Measurements from ENCODE around the gene CHCHD6. TPM values are rescaled to one million over a fixed set of nuclear protein-coding genes. Genes with fewer than 3 reads are reported as not detected.

Gene CHCHD6
- total and polyA plus RNA-seq, 2 donors (not counting 3 experiments of a cell fraction or from before 2014, with no cell fraction given) = 8.4 to 10.1 TPM

DNA sequence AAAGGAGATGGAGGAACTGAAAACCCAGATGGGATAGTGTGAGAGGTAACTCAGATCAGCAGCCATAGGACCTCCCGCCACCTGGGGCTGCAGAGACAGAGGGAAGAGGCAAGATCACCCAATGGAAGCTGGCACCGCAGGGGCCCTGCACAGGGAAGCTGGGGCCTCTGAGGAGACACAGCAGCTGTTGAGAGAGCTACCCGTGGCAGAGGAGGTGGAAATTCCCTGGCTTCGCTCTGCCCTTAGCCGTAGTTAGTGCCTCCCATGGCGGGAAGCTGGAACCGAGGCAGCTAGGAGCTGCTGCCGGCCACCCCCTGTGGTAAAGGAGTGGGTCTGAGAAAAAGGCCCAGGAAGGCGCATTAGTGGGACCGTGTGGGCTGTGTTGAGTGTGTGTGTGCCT is 260.9 kb downstream of the CHCHD6 start:
- dilution Hi-C loops (cut with MboI; ENCODE audit: extremely low pct_ligation_motif_present, low sequenced_read_pairs) (no loop called here), intact Hi-C loops (cut with micrococcal nuclease) (no loop called here)
- Histone ChIP-seq H3K9me1 (replicated peaks; ENCODE audit: control insufficient read depth, extremely low read depth, insufficient read depth, low read length) (no peaks in the 10 kb centered on the region), H3K27me3 (ENCODE audit: control insufficient read depth in 2 of 2, insufficient read depth in 2 of 2, low read length in 2 of 2) (peaks cover 2 to 13% of the 10 kb centered on the region in 2 experiments), H4K20me1 (replicated peaks; ENCODE audit: control insufficient read depth, extremely low read depth, insufficient read depth, low read length) (no peaks in the 10 kb centered on the region), H3K9ac (replicated peaks; ENCODE audit: extremely low read depth, insufficient read depth, low read length) (no peak overlapping the region), H3K36me3 (ENCODE audit: control insufficient read depth in 2 of 2, extremely low read depth in 1 of 2, insufficient read depth in 2 of 2, low read length in 2 of 2) (no peaks in the 10 kb centered on the region), H3K27ac (ENCODE audit: insufficient read depth, low read depth, low read length) (no peak overlapping the region), H3K79me2 (ENCODE audit: control insufficient read depth, insufficient read depth, low read length) (no peaks in the 10 kb centered on the region), H3K9me3 (replicated peaks; ENCODE audit: control insufficient read depth, insufficient read depth, low read length) (no peaks in the 10 kb centered on the region), H3K4me2 (ENCODE audit: insufficient read depth, low read length) (no peak overlapping the region), H3K4me3 (replicated peaks in 1 of 3; ENCODE audit: insufficient read depth in 1 of 3, low read depth in 1 of 3, low read length in 3 of 3) (no peak overlapping the region), H2AFZ (ENCODE audit: low read depth, low read length) (no peak overlapping the region), H3K4me1 (ENCODE audit: control insufficient read depth, extremely low read depth, insufficient read depth, low read length) (peaks cover 4% of the 10 kb centered on the region)
- DNase-seq (ENCODE audit: low read depth, low spot score) (no peak), FAIRE-seq (no peak)
- no TSS peak for BruUV-seq (replicated peaks)
- POLR2A ChIA-PET = no interaction called here
- CTCF ChIA-PET = no interaction called here
- TF ChIP-seq MYC (IDR thresholded peaks at IDR 0.05; ENCODE audit: low read depth, low read length) (no peak), POLR2AphosphoS5 (IDR thresholded peaks at IDR 0.05; ENCODE audit: insufficient read depth, low read depth, low read length) (no peak), JUN (IDR thresholded peaks at IDR 0.05; ENCODE audit: borderline replicate concordance, insufficient read depth, insufficient read length, low read depth) (no peak), POLR2A (IDR thresholded peaks at IDR 0.05; ENCODE audit: low read depth, low read length) (no peak), GATA2 (IDR thresholded peaks at IDR 0.05; ENCODE audit: insufficient read depth, insufficient read length, low read depth, low read length) (no peak), EZH2 (IDR thresholded peaks at IDR 0.05; ENCODE audit: borderline replicate concordance, low read depth, low read length, severe bottlenecking) (no peak)
- TF ChIP-seq, protein P1, sequence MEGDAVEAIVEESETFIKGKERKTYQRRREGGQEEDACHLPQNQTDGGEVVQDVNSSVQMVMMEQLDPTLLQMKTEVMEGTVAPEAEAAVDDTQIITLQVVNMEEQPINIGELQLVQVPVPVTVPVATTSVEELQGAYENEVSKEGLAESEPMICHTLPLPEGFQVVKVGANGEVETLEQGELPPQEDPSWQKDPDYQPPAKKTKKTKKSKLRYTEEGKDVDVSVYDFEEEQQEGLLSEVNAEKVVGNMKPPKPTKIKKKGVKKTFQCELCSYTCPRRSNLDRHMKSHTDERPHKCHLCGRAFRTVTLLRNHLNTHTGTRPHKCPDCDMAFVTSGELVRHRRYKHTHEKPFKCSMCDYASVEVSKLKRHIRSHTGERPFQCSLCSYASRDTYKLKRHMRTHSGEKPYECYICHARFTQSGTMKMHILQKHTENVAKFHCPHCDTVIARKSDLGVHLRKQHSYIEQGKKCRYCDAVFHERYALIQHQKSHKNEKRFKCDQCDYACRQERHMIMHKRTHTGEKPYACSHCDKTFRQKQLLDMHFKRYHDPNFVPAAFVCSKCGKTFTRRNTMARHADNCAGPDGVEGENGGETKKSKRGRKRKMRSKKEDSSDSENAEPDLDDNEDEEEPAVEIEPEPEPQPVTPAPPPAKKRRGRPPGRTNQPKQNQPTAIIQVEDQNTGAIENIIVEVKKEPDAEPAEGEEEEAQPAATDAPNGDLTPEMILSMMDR (IDR thresholded peaks at IDR 0.05; ENCODE audit: extremely low read depth in 1 of 2, insufficient read depth in 1 of 2, low read depth in 1 of 2, low read length in 2 of 2) = no peak

All from endothelial cell of umbilical vein (primary cell).